Fibroblast of the aortic adventitia (primary cell): ENCODE measurements around the gene CD247. TPM values are rescaled to one million over a fixed set of nuclear protein-coding genes. Genes with fewer than 3 reads are reported as not detected.
A peak's percentile ranks its signal among the peaks of the same experiment; 100 is the strongest.

Experiments
- DNase-seq: peaks from one replicate; pipeline ENCODE4 v3.0.0-alpha.2; 2010; ENCODE audit warnings: low read depth
- H3K4me3 ChIP-seq: 2 replicates; pipeline ENCODE4 v1.5.1; 2011; ENCODE audit warnings: low read depth, mild to moderate bottlenecking, control low read depth, low read length, moderate library complexity
- CTCF ChIP-seq: IDR thresholded peaks from 2 replicates; pipeline ENCODE4 v1.5.1; 2011; ENCODE audit warnings: mild to moderate bottlenecking, low read length, control low read depth, inconsistent platforms; ENCODE audit not compliant: insufficient read depth
- total RNA-seq: library from RNA; depleted of rRNA; stranded (reverse); fragments of >200 nt; gene quantifications from 2 replicates; pipeline ENCODE4 v1.2.3, GENCODE V29; 2012; ENCODE audit warnings: low replicate concordance

CD247 gene
- total RNA-seq, 1 donor = 0.18 TPM

GRCh38 chr1:167450843-167451242, 67.5 kb downstream of the CD247 start:
- no peak for TF ChIP-seq CTCF
- no peak for DNase-seq
- H3K4me3 ChIP-seq = no peak overlapping the region

GRCh38 chr1:167447521-167448136, 70.7 kb downstream of the CD247 start:
- DNase-seq = no peak
- TF ChIP-seq CTCF = no peak
- no peak overlapping the region for H3K4me3 ChIP-seq

- DNase-seq = no peak
Observed at GRCh38 chr1:167446966-167447365, 71.4 kb downstream of the CD247 start.

GRCh38 chr1:167443757-167444156, 74.6 kb downstream of the CD247 start:
- TF ChIP-seq CTCF = no peak
- DNase-seq = no peak
- H3K4me3 ChIP-seq = no peak overlapping the region

More at GRCh38 chr1:167446966-167447365, 71.4 kb downstream of the CD247 start:
- TF ChIP-seq CTCF = no peak
- H3K4me3 ChIP-seq = no peak overlapping the region

GRCh38 chr1:167442854-167443565, 75.3 kb downstream of the CD247 start:
- no peak for DNase-seq
- no peak for TF ChIP-seq CTCF
- no peak overlapping the region for H3K4me3 ChIP-seq

- no peak overlapping the region for H3K4me3 ChIP-seq
- TF ChIP-seq CTCF = peak; percentile 87
- DNase-seq = peak; percentile 70
Observed at GRCh38 chr1:167442142-167442848, 76.0 kb downstream of the CD247 start.
